ENCODE results near the gene ITPKA. TPM values are rescaled to one million over a fixed set of nuclear protein-coding genes. Genes with fewer than 3 reads are reported as not detected.

Gene ITPKA
- total and polyA plus RNA-seq, 2 of the 13 experiments (the other 11 are each of a cell fraction or from before 2014, with no cell fraction given) = 13.2 to 41.3 TPM

DNA sequence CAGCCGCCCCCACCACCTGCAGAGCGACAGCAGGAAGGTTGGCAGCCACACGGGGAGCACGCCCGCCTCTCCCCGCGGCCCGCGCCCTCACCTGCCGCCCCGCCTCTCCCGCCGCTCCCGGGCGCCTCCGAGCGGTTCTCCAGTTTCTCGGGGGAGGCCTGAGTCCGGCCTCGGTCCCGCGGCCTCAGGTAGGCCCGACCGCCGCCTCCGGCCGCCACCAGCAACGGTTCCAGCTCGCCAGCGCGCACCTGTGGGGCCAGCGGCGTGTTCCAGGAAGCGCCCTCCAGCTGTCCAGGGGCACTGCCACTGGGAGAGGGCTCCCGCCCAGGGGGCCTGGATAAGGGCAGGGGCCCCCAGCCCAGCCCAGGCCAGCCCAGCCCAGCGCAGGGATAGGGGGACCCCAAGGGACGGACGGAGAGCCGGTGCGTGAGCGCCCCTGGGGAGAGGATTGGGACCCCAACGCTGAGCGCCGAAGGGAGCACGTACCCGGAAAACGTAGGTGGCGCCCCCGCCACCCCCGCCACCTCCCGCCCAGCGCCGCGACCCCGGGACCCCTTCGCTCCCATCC is 17.7 kb downstream of the ITPKA start:
- TF ChIP-seq MAZ (IDR thresholded peaks at IDR 0.05; ENCODE audit: borderline replicate concordance, low read depth, low read length) = no peak
- no peak for TF ChIP-seq MAZ (CRISPR knock-in tag; IDR thresholded peaks at IDR 0.05; ENCODE audit: low read depth)
- TF ChIP-seq PPARG (CRISPR knock-in tag; conservative IDR thresholded peaks at IDR 0.05) = no peak
- TF ChIP-seq MAFG (CRISPR knock-in tag; IDR thresholded peaks at IDR 0.05) = no peak
- TF ChIP-seq HMGA1 (CRISPR knock-in tag; conservative IDR thresholded peaks at IDR 0.05) = no peak
- no peak for TF ChIP-seq SIX4 (CRISPR knock-in tag; IDR thresholded peaks at IDR 0.05)
- TF ChIP-seq MEIS1 (CRISPR knock-in tag; IDR thresholded peaks at IDR 0.05; ENCODE audit: borderline replicate concordance) = no peak
- no peak for TF ChIP-seq TBP (CRISPR knock-in tag; IDR thresholded peaks at IDR 0.05)
- no peak for TF ChIP-seq TGIF2 (CRISPR knock-in tag; IDR thresholded peaks at IDR 0.05)
- no peak for TF ChIP-seq REXO4 (CRISPR knock-in tag; IDR thresholded peaks at IDR 0.05; ENCODE audit: borderline replicate concordance)
- no peak for TF ChIP-seq ZNF451 (CRISPR knock-in tag; IDR thresholded peaks at IDR 0.05)
- no peak for TF ChIP-seq ZNF34 (CRISPR knock-in tag; IDR thresholded peaks at IDR 0.05; ENCODE audit: borderline replicate concordance)
- no peak for TF ChIP-seq KDM3A (CRISPR knock-in tag; IDR thresholded peaks at IDR 0.05; ENCODE audit: low read depth)
- TF ChIP-seq NFKB2 (CRISPR knock-in tag; IDR thresholded peaks at IDR 0.05; ENCODE audit: borderline replicate concordance) = no peak
- TF ChIP-seq ZBTB42 (CRISPR knock-in tag; IDR thresholded peaks at IDR 0.05) = no peak
- TF ChIP-seq SAP130 (CRISPR knock-in tag; IDR thresholded peaks at IDR 0.05; ENCODE audit: low read depth) = no peak
- TF ChIP-seq ZSCAN21 (CRISPR knock-in tag; IDR thresholded peaks at IDR 0.05; ENCODE audit: borderline replicate concordance) = no peak
- TF ChIP-seq ZNF431 (CRISPR knock-in tag; IDR thresholded peaks at IDR 0.05; ENCODE audit: borderline replicate concordance, low read depth) = no peak
- TF ChIP-seq RFX3 (CRISPR knock-in tag; IDR thresholded peaks at IDR 0.05) = no peak
- ChIA-PET CTCF (ENCODE audit: low intra/inter-chr PET ratio, low total read pairs) (no interaction called here), POLR2A (no interaction called here)
- H3K36me3 ChIP-seq (replicated peaks in 1 of 2; ENCODE audit: control insufficient read depth in 1 of 2, insufficient read depth in 2 of 2, low read length in 2 of 2) = no peaks in the 10 kb centered on the region
- FAIRE-seq = no peak
- no peaks in the 10 kb centered on the region for H3K9me3 ChIP-seq (ENCODE audit: low read length)
- no peak overlapping the region for H2AFZ ChIP-seq (ENCODE audit: low read length)
- H3K4me1 ChIP-seq (ENCODE audit: insufficient read depth, low read length) = 0 out of 2 replicates have a peak, but pooled peaks cover 6% of the 10 kb centered on the region
- peaks cover 0 to 5% of the 10 kb centered on the region in 2 experiments; a peak in 1 of 5 replicates for H3K27me3 ChIP-seq (ENCODE audit: control insufficient read depth in 1 of 2, insufficient read depth in 2 of 2, low read length in 2 of 2)
- ATAC-seq = no peak
- in situ Hi-C loops (cut with HindIII; ENCODE audit: extremely low pct_ligation_motif_present, low pct_unique_long_range_greater_than_20kb) = no loop called here
- 79% methylated on average over 49 of the region's 56 CpGs for WGBS (ENCODE audit: low lambda C conversion rate)
- DNase-seq (ENCODE audit: low spot score) = no peak
- no peak overlapping the region for H3K27ac ChIP-seq (ENCODE audit: extremely low read length, insufficient read depth, low read length)
- no peaks in the 10 kb centered on the region for H4K20me1 ChIP-seq (ENCODE audit: insufficient read depth, low read length)
- BruUV-seq (replicated peaks) = no TSS peak
- H3K4me2 ChIP-seq (ENCODE audit: low read depth, low read length) = no peak overlapping the region
- H3K4me3 ChIP-seq (replicated peaks in 1 of 3; ENCODE audit: insufficient read depth in 1 of 3, low read depth in 2 of 3, low read length in 3 of 3) = no peak overlapping the region
- intact Hi-C loops (cut with micrococcal nuclease; ENCODE audit: unreplicated experiment) = no loop called here
- no peaks in the 10 kb centered on the region for H3K79me2 ChIP-seq (ENCODE audit: insufficient read depth, low read length)
- no peak overlapping the region for H3K9ac ChIP-seq (ENCODE audit: insufficient read depth, low read depth, low read length)
